Liver (tissue), 3 donors: ENCODE data around the gene SH3PXD2A.

ENCODE experiments used
- FOXA2 ChIP-seq: IDR thresholded peaks from 2 replicates; pipeline ENCODE4 v1.6.1; 2016; ENCODE audit warnings: antibody characterized with exemption
- HNF4G ChIP-seq: IDR thresholded peaks from 2 replicates; pipeline ENCODE4 v1.6.1; 2016; ENCODE audit warnings: antibody characterized with exemption
- JUND ChIP-seq, 2 donors: IDR thresholded peaks; 2 replicates each; pipeline ENCODE4 v1.6.1; 2016; ENCODE audit warnings: antibody characterized with exemption in 2 of 2
- TAF1 ChIP-seq: conservative IDR thresholded peaks from 2 replicates; pipeline ENCODE4 v1.6.1; 2016; ENCODE audit warnings: antibody characterized with exemption, mild to moderate bottlenecking
- YY1 ChIP-seq: IDR thresholded peaks from 2 replicates; pipeline ENCODE4 v1.6.1; 2016; ENCODE audit warnings: antibody characterized with exemption, mild to moderate bottlenecking
- TF ChIP-seq, protein P1 (sequence below): fragments of 150-350 bp; IDR thresholded peaks from 2 replicates; pipeline ENCODE4 v1.5.1; 2017; ENCODE audit warnings: improper control_type of control experiment, low read depth, low read length; ENCODE audit not compliant: missing input control
- TF ChIP-seq, protein P2 (sequence below): IDR thresholded peaks from 2 replicates; pipeline ENCODE4 v1.6.1; 2016; ENCODE audit warnings: antibody characterized with exemption, mild to moderate bottlenecking
- donor health status: healthy.
- donor health status: healthy.

- TF ChIP-seq TAF1 (no peak), HNF4G (no peak), JUND (IDR thresholded peaks at IDR 0.05) (no peak), YY1 (no peak), FOXA2 (no peak)
- TF ChIP-seq, protein P1, sequence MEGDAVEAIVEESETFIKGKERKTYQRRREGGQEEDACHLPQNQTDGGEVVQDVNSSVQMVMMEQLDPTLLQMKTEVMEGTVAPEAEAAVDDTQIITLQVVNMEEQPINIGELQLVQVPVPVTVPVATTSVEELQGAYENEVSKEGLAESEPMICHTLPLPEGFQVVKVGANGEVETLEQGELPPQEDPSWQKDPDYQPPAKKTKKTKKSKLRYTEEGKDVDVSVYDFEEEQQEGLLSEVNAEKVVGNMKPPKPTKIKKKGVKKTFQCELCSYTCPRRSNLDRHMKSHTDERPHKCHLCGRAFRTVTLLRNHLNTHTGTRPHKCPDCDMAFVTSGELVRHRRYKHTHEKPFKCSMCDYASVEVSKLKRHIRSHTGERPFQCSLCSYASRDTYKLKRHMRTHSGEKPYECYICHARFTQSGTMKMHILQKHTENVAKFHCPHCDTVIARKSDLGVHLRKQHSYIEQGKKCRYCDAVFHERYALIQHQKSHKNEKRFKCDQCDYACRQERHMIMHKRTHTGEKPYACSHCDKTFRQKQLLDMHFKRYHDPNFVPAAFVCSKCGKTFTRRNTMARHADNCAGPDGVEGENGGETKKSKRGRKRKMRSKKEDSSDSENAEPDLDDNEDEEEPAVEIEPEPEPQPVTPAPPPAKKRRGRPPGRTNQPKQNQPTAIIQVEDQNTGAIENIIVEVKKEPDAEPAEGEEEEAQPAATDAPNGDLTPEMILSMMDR, result no peak
- TF ChIP-seq, protein P2, sequence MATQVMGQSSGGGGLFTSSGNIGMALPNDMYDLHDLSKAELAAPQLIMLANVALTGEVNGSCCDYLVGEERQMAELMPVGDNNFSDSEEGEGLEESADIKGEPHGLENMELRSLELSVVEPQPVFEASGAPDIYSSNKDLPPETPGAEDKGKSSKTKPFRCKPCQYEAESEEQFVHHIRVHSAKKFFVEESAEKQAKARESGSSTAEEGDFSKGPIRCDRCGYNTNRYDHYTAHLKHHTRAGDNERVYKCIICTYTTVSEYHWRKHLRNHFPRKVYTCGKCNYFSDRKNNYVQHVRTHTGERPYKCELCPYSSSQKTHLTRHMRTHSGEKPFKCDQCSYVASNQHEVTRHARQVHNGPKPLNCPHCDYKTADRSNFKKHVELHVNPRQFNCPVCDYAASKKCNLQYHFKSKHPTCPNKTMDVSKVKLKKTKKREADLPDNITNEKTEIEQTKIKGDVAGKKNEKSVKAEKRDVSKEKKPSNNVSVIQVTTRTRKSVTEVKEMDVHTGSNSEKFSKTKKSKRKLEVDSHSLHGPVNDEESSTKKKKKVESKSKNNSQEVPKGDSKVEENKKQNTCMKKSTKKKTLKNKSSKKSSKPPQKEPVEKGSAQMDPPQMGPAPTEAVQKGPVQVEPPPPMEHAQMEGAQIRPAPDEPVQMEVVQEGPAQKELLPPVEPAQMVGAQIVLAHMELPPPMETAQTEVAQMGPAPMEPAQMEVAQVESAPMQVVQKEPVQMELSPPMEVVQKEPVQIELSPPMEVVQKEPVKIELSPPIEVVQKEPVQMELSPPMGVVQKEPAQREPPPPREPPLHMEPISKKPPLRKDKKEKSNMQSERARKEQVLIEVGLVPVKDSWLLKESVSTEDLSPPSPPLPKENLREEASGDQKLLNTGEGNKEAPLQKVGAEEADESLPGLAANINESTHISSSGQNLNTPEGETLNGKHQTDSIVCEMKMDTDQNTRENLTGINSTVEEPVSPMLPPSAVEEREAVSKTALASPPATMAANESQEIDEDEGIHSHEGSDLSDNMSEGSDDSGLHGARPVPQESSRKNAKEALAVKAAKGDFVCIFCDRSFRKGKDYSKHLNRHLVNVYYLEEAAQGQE, result no peak
Observed at GRCh38 chr10:103593022-103593570, 262.3 kb downstream of the SH3PXD2A start.
